ENCODE measurements around the gene C14orf93. TPM values are rescaled to one million over a fixed set of nuclear protein-coding genes. Genes with fewer than 3 reads are reported as not detected.

C14orf93 gene
- total RNA-seq (10 to 100 TPM; 10.3 to 14.9 TPM), polyA plus RNA-seq (1 to 10 TPM; 7.5 to 8.4 TPM)
- long read RNA-seq, donor 1, partial matches to known transcripts: 0 of 1 reads
- long read RNA-seq, donor 1, other reads (novel, unspliced or antisense): 0 of 1 reads
- long read RNA-seq, donor 2: 0 reads
- long read RNA-seq, donor 3, partial matches to known transcripts: 0 of 1 reads
- long read RNA-seq, donor 3, other reads (novel, unspliced or antisense): 0 of 1 reads
- long read RNA-seq, donor 4, partial matches to known transcripts: 0 of 1 reads
- long read RNA-seq, donor 4, other reads (novel, unspliced or antisense): 0 of 1 reads
- long read RNA-seq, donor 5, partial matches to known transcripts: 0 of 5 reads
- long read RNA-seq, donor 5, other reads (novel, unspliced or antisense): 0 of 5 reads

- ATAC-seq (ENCODE audit: insufficient read depth, low FRiP score): peak; percentile 48
- no peaks in the 10 kb centered on the region for H3K27me3 ChIP-seq (ENCODE audit: control insufficient read depth in 3 of 3, insufficient read depth in 3 of 3, low read length in 2 of 3)
- WGBS, 2 donors: 2 to 3% methylated on average over 34 to 40 of the region's 40 CpGs
- H3K4me3 ChIP-seq: peak within 1 kb of the TSS; percentile 49
- H3K27ac ChIP-seq (ENCODE audit: low read depth in 1 of 2, low read length in 1 of 2): peak within 1 kb of the TSS; percentile 87 to 88
- H3K9me3 ChIP-seq (ENCODE audit: control insufficient read depth in 4 of 4, insufficient read depth in 3 of 4, low read length in 3 of 4): no peaks in the 10 kb centered on the region
- no peak for TF ChIP-seq CTCF (IDR thresholded peaks at IDR 0.05; ENCODE audit: control extremely low read depth, extremely low read depth)
- peaks cover 0 to 33% (median 4%) of the 10 kb centered on the region in 5 donors for H3K4me1 ChIP-seq (ENCODE audit: control insufficient read depth in 5 of 5, insufficient read depth in 5 of 5, low read length in 5 of 5)
- H3K9ac ChIP-seq (ENCODE audit: insufficient read depth in 1 of 2, low read length in 2 of 2): peak within 1 kb of the TSS; percentile 41 to 87
- peaks cover 0 to 3% (median 0%) of the 10 kb centered on the region in 4 donors for H3K36me3 ChIP-seq (ENCODE audit: control insufficient read depth in 4 of 4, insufficient read depth in 4 of 4, low read length in 4 of 4)
- peak; percentile 85 to 91 (median 87) for DNase-seq
Measured at GRCh38 chr14:23009939-23010726, at the start of gene C14orf93. Gene C14orf93, minus strand, starts transcription at chr14:23010143. Its CDS starts 11,120 bp downstream, at chr14:22999023.

- H3K27me3 ChIP-seq (ENCODE audit: control insufficient read depth in 3 of 3, insufficient read depth in 3 of 3, low read length in 2 of 3): no peaks in the 10 kb centered on the region
- no peak overlapping the region for H3K27ac ChIP-seq (ENCODE audit: low read depth in 1 of 2, low read length in 1 of 2)
- no peaks in the 10 kb centered on the region for H3K9me3 ChIP-seq (ENCODE audit: control insufficient read depth in 4 of 4, insufficient read depth in 3 of 4, low read length in 3 of 4)
- WGBS, 2 donors: 91 to 92% methylated on average over 32 of the region's 32 CpGs
- H3K36me3 ChIP-seq (ENCODE audit: control insufficient read depth in 4 of 4, insufficient read depth in 4 of 4, low read length in 4 of 4): peaks cover 16 to 42% (median 33%) of the 10 kb centered on the region in 4 donors
- no peak for ATAC-seq (ENCODE audit: insufficient read depth, low FRiP score)
- H3K4me1 ChIP-seq (ENCODE audit: control insufficient read depth in 5 of 5, insufficient read depth in 5 of 5, low read length in 5 of 5): peaks cover 2 to 25% (median 8%) of the 10 kb centered on the region in 5 donors
- peak in 1 of 3 donors; percentile 12 for DNase-seq
- H3K4me3 ChIP-seq: no peak overlapping the region
- TF ChIP-seq CTCF (IDR thresholded peaks at IDR 0.05; ENCODE audit: control extremely low read depth, extremely low read depth): no peak
- H3K9ac ChIP-seq (ENCODE audit: insufficient read depth in 1 of 2, low read length in 2 of 2): no peak overlapping the region
Measured at GRCh38 chr14:23058654-23059504, 48.9 kb upstream of the C14orf93 start.

GRCh38 chr14:23057757-23058653, 48.1 kb upstream of the C14orf93 start:
- Histone ChIP-seq H3K4me3 (peak overlapping the region; percentile 51), H3K9ac (ENCODE audit: insufficient read depth in 1 of 2, low read length in 2 of 2) (no peak overlapping the region), H3K4me1 (ENCODE audit: control insufficient read depth in 5 of 5, insufficient read depth in 5 of 5, low read length in 5 of 5) (peaks cover 2 to 25% (median 8%) of the 10 kb centered on the region in 5 donors), H3K27ac (ENCODE audit: low read depth in 1 of 2, low read length in 1 of 2) (peak overlapping the region in 1 of 2 donors; percentile 55), H3K36me3 (ENCODE audit: control insufficient read depth in 4 of 4, insufficient read depth in 4 of 4, low read length in 4 of 4) (peaks cover 9 to 35% (median 24%) of the 10 kb centered on the region in 4 donors), H3K27me3 (ENCODE audit: control insufficient read depth in 3 of 3, insufficient read depth in 3 of 3, low read length in 2 of 3) (no peaks in the 10 kb centered on the region), H3K9me3 (ENCODE audit: control insufficient read depth in 4 of 4, insufficient read depth in 3 of 4, low read length in 3 of 4) (no peaks in the 10 kb centered on the region)
- peak; percentile 92 to 93 (median 92) for DNase-seq
- 1% methylated on average over 50 to 51 of the region's 51 CpGs for WGBS, 2 donors
- peak; percentile 91 for TF ChIP-seq CTCF (IDR thresholded peaks at IDR 0.05; ENCODE audit: control extremely low read depth, extremely low read depth)
- ATAC-seq (ENCODE audit: insufficient read depth, low FRiP score): peak; percentile 80
